T-helper 2 cell treated with Interferon-gamma antibody and Interleukin-4, amounts not matched to agents 5 μg/mL and 100 μg/mL, for 36 hours (primary cell): ENCODE measurements around the gene CERKL.

Source experiments
- DNase-seq: peaks from one replicate; pipeline ENCODE4 v3.0.0; 2021; ENCODE audit warnings: low spot score
- H3K27ac Mint-ChIP-seq: one replicate; pipeline ENCODE4 v1.8.0; 2021; ENCODE audit warnings: mild to moderate bottlenecking, mixed read lengths
- H3K27me3 Mint-ChIP-seq: one replicate; pipeline ENCODE4 v1.8.0; 2021; ENCODE audit warnings: low read depth, mixed read lengths
- H3K36me3 Mint-ChIP-seq: one replicate; pipeline ENCODE4 v1.8.0; 2021; ENCODE audit warnings: low read depth, mixed read lengths
- H3K4me1 Mint-ChIP-seq: one replicate; pipeline ENCODE4 v1.8.0; 2021; ENCODE audit warnings: low read depth, mixed read lengths
- H3K4me3 Mint-ChIP-seq: one replicate; pipeline ENCODE4 v1.8.0; 2022; ENCODE audit warnings: mild to moderate bottlenecking, moderate library complexity, mixed read lengths
- H3K9me3 Mint-ChIP-seq: one replicate; pipeline ENCODE4 v1.8.0; 2021; ENCODE audit warnings: mixed read lengths

Gene CERKL

GRCh38 chr2:181563101-181563692, 93.7 kb downstream of the CERKL start:
- H3K4me1 Mint-ChIP-seq: peaks cover 4% of the 10 kb centered on the region
- peaks cover 2% of the 10 kb centered on the region for H3K36me3 Mint-ChIP-seq
- H3K4me3 Mint-ChIP-seq: no peak overlapping the region
- H3K9me3 Mint-ChIP-seq: no peaks in the 10 kb centered on the region
- no peak overlapping the region for H3K27ac Mint-ChIP-seq
- no peaks in the 10 kb centered on the region for H3K27me3 Mint-ChIP-seq
- DNase-seq: no peak

GRCh38 chr2:181558371-181558770, 98.5 kb downstream of the CERKL start:
- Mint-ChIP-seq H3K4me1 (no peaks in the 10 kb centered on the region), H3K27me3 (no peaks in the 10 kb centered on the region), H3K4me3 (no peak overlapping the region), H3K36me3 (peaks cover 9% of the 10 kb centered on the region), H3K27ac (no peak overlapping the region), H3K9me3 (no peaks in the 10 kb centered on the region)
- no peak for DNase-seq

GRCh38 chr2:181554061-181554830, 102.7 kb downstream of the CERKL start:
- Mint-ChIP-seq H3K4me3 (no peak overlapping the region), H3K27ac (no peak overlapping the region), H3K36me3 (peaks cover 22% of the 10 kb centered on the region), H3K27me3 (no peaks in the 10 kb centered on the region), H3K4me1 (no peaks in the 10 kb centered on the region), H3K9me3 (no peaks in the 10 kb centered on the region)
- no peak for DNase-seq

DNA sequence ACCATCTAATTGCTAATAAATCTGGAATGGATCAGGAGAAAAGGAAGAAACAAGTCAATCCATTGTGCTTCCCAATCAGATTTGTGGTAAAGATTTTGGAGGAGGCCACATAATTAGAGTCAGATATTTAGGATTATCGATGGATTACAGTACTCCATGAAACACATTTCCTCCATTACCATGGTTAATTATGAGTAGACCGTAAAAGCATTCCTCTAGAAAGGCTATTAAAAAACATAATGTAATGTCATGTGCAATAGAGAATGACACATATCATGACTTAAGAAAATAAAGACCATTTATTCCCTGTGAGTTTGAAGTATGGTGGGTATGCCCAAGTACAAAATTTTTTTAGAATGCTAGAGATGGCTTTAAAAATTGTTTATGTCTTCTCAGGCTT, 103.7 kb downstream of the CERKL start:
- Mint-ChIP-seq H3K4me1 (no peaks in the 10 kb centered on the region), H3K9me3 (no peaks in the 10 kb centered on the region), H3K4me3 (no peak overlapping the region), H3K27me3 (no peaks in the 10 kb centered on the region), H3K27ac (no peak overlapping the region), H3K36me3 (peaks cover 26% of the 10 kb centered on the region)
- no peak for DNase-seq

DNA sequence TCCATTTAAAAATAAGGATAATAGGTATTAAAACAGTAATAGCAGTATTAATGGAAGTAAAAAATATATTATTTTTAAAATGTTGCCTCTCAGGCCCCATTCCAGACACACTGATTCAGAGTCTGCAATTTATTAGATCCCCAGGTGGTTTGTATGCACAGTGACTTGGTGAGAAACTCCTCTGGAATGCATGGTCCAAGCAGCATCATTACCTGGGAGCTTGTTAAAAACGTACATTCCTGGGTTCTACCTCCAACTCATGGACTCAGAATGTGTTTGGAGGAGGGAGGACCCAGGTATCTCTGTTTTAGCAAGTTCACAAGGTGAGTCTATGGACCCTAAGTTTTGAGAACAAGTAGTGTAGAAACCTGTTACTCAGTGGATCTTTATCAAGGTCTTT, 104.1 kb downstream of the CERKL start:
- no peak for DNase-seq
- Mint-ChIP-seq H3K9me3 (no peaks in the 10 kb centered on the region), H3K36me3 (peaks cover 28% of the 10 kb centered on the region), H3K27ac (no peak overlapping the region), H3K4me3 (no peak overlapping the region), H3K27me3 (no peaks in the 10 kb centered on the region), H3K4me1 (no peaks in the 10 kb centered on the region)

GRCh38 chr2:181546086-181546485, 110.8 kb downstream of the CERKL start:
- H3K9me3 Mint-ChIP-seq: no peaks in the 10 kb centered on the region
- H3K27ac Mint-ChIP-seq: no peak overlapping the region
- no peak overlapping the region for H3K4me3 Mint-ChIP-seq
- H3K27me3 Mint-ChIP-seq: no peaks in the 10 kb centered on the region
- peaks cover 37% of the 10 kb centered on the region for H3K36me3 Mint-ChIP-seq
- DNase-seq: no peak
- H3K4me1 Mint-ChIP-seq: peaks cover 8% of the 10 kb centered on the region

GRCh38 chr2:181542170-181542569, 114.7 kb downstream of the CERKL start:
- no peaks in the 10 kb centered on the region for H3K9me3 Mint-ChIP-seq
- H3K36me3 Mint-ChIP-seq: peaks cover 56% of the 10 kb centered on the region
- no peak overlapping the region for H3K4me3 Mint-ChIP-seq
- no peaks in the 10 kb centered on the region for H3K27me3 Mint-ChIP-seq
- H3K4me1 Mint-ChIP-seq: peaks cover 10% of the 10 kb centered on the region
- no peak for DNase-seq
- no peak overlapping the region for H3K27ac Mint-ChIP-seq

DNA sequence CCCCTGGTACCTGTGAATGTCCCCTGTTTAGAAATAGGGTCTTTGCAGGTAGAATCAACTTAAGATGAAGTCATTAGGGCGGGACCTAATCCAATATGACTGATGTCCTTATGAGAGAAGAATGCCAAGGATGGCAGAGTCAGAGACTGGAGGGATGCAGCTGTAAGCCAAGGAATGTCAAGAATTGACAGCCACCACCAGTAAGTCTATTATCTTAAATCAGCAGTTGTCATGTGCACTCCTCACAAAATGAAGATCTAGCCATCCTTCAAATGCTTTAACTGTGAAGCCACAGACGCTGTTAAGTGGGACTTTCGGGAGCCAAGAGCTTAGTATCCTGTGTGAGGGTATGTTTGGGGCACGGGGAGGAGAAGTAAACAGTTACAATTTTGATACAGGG, 116.5 kb downstream of the CERKL start:
- Mint-ChIP-seq H3K27ac (no peak overlapping the region), H3K27me3 (no peaks in the 10 kb centered on the region), H3K9me3 (no peaks in the 10 kb centered on the region), H3K4me1 (peaks cover 3% of the 10 kb centered on the region), H3K36me3 (peaks cover 57% of the 10 kb centered on the region), H3K4me3 (no peak overlapping the region)
- DNase-seq: no peak

GRCh38 chr2:181536730-181537129, 120.2 kb downstream of the CERKL start:
- Mint-ChIP-seq H3K27ac (no peak overlapping the region), H3K4me1 (peaks cover 2% of the 10 kb centered on the region), H3K9me3 (no peaks in the 10 kb centered on the region), H3K27me3 (no peaks in the 10 kb centered on the region), H3K4me3 (no peak overlapping the region), H3K36me3 (peaks cover 87% of the 10 kb centered on the region)
- DNase-seq: no peak

GRCh38 chr2:181528441-181528840, 128.5 kb downstream of the CERKL start:
- no peak for DNase-seq
- no peak overlapping the region for H3K27ac Mint-ChIP-seq
- H3K4me3 Mint-ChIP-seq: no peak overlapping the region
- peaks cover 68% of the 10 kb centered on the region for H3K36me3 Mint-ChIP-seq
- H3K4me1 Mint-ChIP-seq: peaks cover 5% of the 10 kb centered on the region
- no peaks in the 10 kb centered on the region for H3K27me3 Mint-ChIP-seq
- H3K9me3 Mint-ChIP-seq: no peaks in the 10 kb centered on the region

GRCh38 chr2:181527058-181527457, 129.8 kb downstream of the CERKL start:
- no peak for DNase-seq
- Mint-ChIP-seq H3K4me1 (peaks cover 5% of the 10 kb centered on the region), H3K4me3 (no peak overlapping the region), H3K9me3 (no peaks in the 10 kb centered on the region), H3K27ac (no peak overlapping the region), H3K36me3 (peaks cover 65% of the 10 kb centered on the region), H3K27me3 (no peaks in the 10 kb centered on the region)

DNA sequence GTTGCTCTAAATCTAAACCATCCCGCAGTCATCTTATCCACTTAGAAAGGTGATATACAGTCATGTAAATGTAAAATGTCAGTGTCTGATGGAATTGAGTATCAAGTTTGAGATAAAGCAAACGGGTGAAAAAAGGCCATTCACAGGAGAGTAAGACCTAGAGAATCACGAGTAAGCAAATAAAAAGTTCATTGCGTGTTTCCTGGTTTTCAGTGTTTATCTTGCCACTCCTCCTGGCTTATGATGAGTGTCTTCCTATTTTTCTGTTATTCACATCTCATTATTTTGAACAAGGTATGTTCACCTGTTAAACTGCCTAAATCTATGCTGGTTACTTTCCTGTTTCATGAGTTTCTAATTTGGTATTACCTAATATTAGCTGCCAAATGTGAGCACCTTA, 130.9 kb downstream of the CERKL start:
- peaks cover 64% of the 10 kb centered on the region for H3K36me3 Mint-ChIP-seq
- H3K27me3 Mint-ChIP-seq: no peaks in the 10 kb centered on the region
- H3K4me1 Mint-ChIP-seq: peaks cover 5% of the 10 kb centered on the region
- H3K9me3 Mint-ChIP-seq: no peaks in the 10 kb centered on the region
- no peak for DNase-seq
- H3K4me3 Mint-ChIP-seq: no peak overlapping the region
- no peak overlapping the region for H3K27ac Mint-ChIP-seq

GRCh38 chr2:181523756-181524155, 133.1 kb downstream of the CERKL start:
- peaks cover 5% of the 10 kb centered on the region for H3K4me1 Mint-ChIP-seq
- H3K36me3 Mint-ChIP-seq: peaks cover 66% of the 10 kb centered on the region
- no peaks in the 10 kb centered on the region for H3K9me3 Mint-ChIP-seq
- H3K4me3 Mint-ChIP-seq: no peak overlapping the region
- no peak for DNase-seq
- no peak overlapping the region for H3K27ac Mint-ChIP-seq
- H3K27me3 Mint-ChIP-seq: no peaks in the 10 kb centered on the region

GRCh38 chr2:181520253-181520652, 136.7 kb downstream of the CERKL start:
- Mint-ChIP-seq H3K4me1 (peaks cover 22% of the 10 kb centered on the region), H3K9me3 (no peaks in the 10 kb centered on the region), H3K27ac (peak overlapping the region; percentile 39), H3K27me3 (no peaks in the 10 kb centered on the region), H3K36me3 (peaks cover 66% of the 10 kb centered on the region), H3K4me3 (no peak overlapping the region)
- no peak for DNase-seq
